ENCODE results near the gene THAP4. TPM values are rescaled to one million over a fixed set of nuclear protein-coding genes. Genes with fewer than 3 reads are reported as not detected.

Gene THAP4
- total and polyA plus RNA-seq, 4 donors: 18.5 to 48.4 (median 45.5) TPM

GRCh38 chr2:241554610-241555322 lies 82.2 kb downstream of the THAP4 start:
- Histone ChIP-seq H3K4me3 (ENCODE audit: low read depth, low read length) (no peak overlapping the region), H3K27me3 (ENCODE audit: control insufficient read depth, insufficient read depth, low read length) (peaks cover 3% of the 10 kb centered on the region), H3K27ac (ENCODE audit: low read depth, low read length) (no peak overlapping the region), H3K9me3 (ENCODE audit: control insufficient read depth, insufficient read depth, low read length) (peaks cover 4% of the 10 kb centered on the region), H3K4me1 (ENCODE audit: control insufficient read depth, insufficient read depth, low read length) (peaks cover 5% of the 10 kb centered on the region), H3K36me3 (ENCODE audit: control insufficient read depth, insufficient read depth, low read length) (no peaks in the 10 kb centered on the region)
- 90% methylated on average over 7 of the region's 7 CpGs for WGBS (ENCODE audit: insufficient coverage)
- DNase-seq (ENCODE audit: low read depth in 4 of 6, low spot score in 6 of 6): no peak

- Histone ChIP-seq H3K27me3 (ENCODE audit: control insufficient read depth, insufficient read depth, low read length) (peaks cover 3% of the 10 kb centered on the region), H3K36me3 (ENCODE audit: control insufficient read depth, insufficient read depth, low read length) (no peaks in the 10 kb centered on the region), H3K4me3 (ENCODE audit: low read depth, low read length) (no peak overlapping the region), H3K4me1 (ENCODE audit: control insufficient read depth, insufficient read depth, low read length) (peaks cover 3% of the 10 kb centered on the region), H3K27ac (ENCODE audit: low read depth, low read length) (no peak overlapping the region), H3K9me3 (ENCODE audit: control insufficient read depth, insufficient read depth, low read length) (peaks cover 4% of the 10 kb centered on the region)
- DNase-seq (ENCODE audit: low read depth in 4 of 6, low spot score in 6 of 6): no peak
- 56% methylated on average over 6 of the region's 6 CpGs for WGBS (ENCODE audit: insufficient coverage)
Measured at GRCh38 chr2:241553981-241554380, 83.0 kb downstream of the THAP4 start.

- Histone ChIP-seq H3K4me3 (ENCODE audit: low read depth, low read length) (no peak overlapping the region), H3K4me1 (ENCODE audit: control insufficient read depth, insufficient read depth, low read length) (peaks cover 3% of the 10 kb centered on the region), H3K27me3 (ENCODE audit: control insufficient read depth, insufficient read depth, low read length) (peaks cover 3% of the 10 kb centered on the region), H3K36me3 (ENCODE audit: control insufficient read depth, insufficient read depth, low read length) (no peaks in the 10 kb centered on the region), H3K9me3 (ENCODE audit: control insufficient read depth, insufficient read depth, low read length) (peaks cover 4% of the 10 kb centered on the region), H3K27ac (ENCODE audit: low read depth, low read length) (no peak overlapping the region)
- DNase-seq (ENCODE audit: low read depth in 4 of 6, low spot score in 6 of 6): no peak
- WGBS (ENCODE audit: insufficient coverage): 87% methylated on average over 4 of the region's 12 CpGs
Measured at GRCh38 chr2:241553512-241553830, 83.5 kb downstream of the THAP4 start.

- no peak overlapping the region for H3K4me3 ChIP-seq (ENCODE audit: low read depth, low read length)
- H3K4me1 ChIP-seq (ENCODE audit: control insufficient read depth, insufficient read depth, low read length): peaks cover 2% of the 10 kb centered on the region
- H3K9me3 ChIP-seq (ENCODE audit: control insufficient read depth, insufficient read depth, low read length): peaks cover 4% of the 10 kb centered on the region
- no peak for DNase-seq (ENCODE audit: low read depth in 4 of 6, low spot score in 6 of 6)
- no peaks in the 10 kb centered on the region for H3K36me3 ChIP-seq (ENCODE audit: control insufficient read depth, insufficient read depth, low read length)
- WGBS (ENCODE audit: insufficient coverage): 86% methylated on average over 33 of the region's 33 CpGs
- H3K27me3 ChIP-seq (ENCODE audit: control insufficient read depth, insufficient read depth, low read length): no peaks in the 10 kb centered on the region
- no peak overlapping the region for H3K27ac ChIP-seq (ENCODE audit: low read depth, low read length)
Measured at GRCh38 chr2:241551998-241552737, 84.8 kb downstream of the THAP4 start.

- Histone ChIP-seq H3K27me3 (ENCODE audit: control insufficient read depth, insufficient read depth, low read length) (no peaks in the 10 kb centered on the region), H3K36me3 (ENCODE audit: control insufficient read depth, insufficient read depth, low read length) (no peaks in the 10 kb centered on the region), H3K4me1 (ENCODE audit: control insufficient read depth, insufficient read depth, low read length) (peaks cover 8% of the 10 kb centered on the region), H3K4me3 (ENCODE audit: low read depth, low read length) (no peak overlapping the region), H3K9me3 (ENCODE audit: control insufficient read depth, insufficient read depth, low read length) (peaks cover 3% of the 10 kb centered on the region), H3K27ac (ENCODE audit: low read depth, low read length) (no peak overlapping the region)
- 90% methylated on average over 11 of the region's 12 CpGs for WGBS (ENCODE audit: insufficient coverage)
- no peak for DNase-seq (ENCODE audit: low read depth in 4 of 6, low spot score in 6 of 6)
Measured at GRCh38 chr2:241551599-241551997, 85.4 kb downstream of the THAP4 start.

- H3K27me3 ChIP-seq (ENCODE audit: control insufficient read depth, insufficient read depth, low read length): no peaks in the 10 kb centered on the region
- peaks cover 9% of the 10 kb centered on the region for H3K4me1 ChIP-seq (ENCODE audit: control insufficient read depth, insufficient read depth, low read length)
- H3K4me3 ChIP-seq (ENCODE audit: low read depth, low read length): no peak overlapping the region
- H3K27ac ChIP-seq (ENCODE audit: low read depth, low read length): no peak overlapping the region
- no peaks in the 10 kb centered on the region for H3K36me3 ChIP-seq (ENCODE audit: control insufficient read depth, insufficient read depth, low read length)
- 69% methylated on average over 10 of the region's 21 CpGs for WGBS (ENCODE audit: insufficient coverage)
- H3K9me3 ChIP-seq (ENCODE audit: control insufficient read depth, insufficient read depth, low read length): no peaks in the 10 kb centered on the region
- no peak for DNase-seq (ENCODE audit: low read depth in 4 of 6, low spot score in 6 of 6)
Measured at GRCh38 chr2:241550616-241551580, 86.1 kb downstream of the THAP4 start.

- H3K36me3 ChIP-seq (ENCODE audit: control insufficient read depth, insufficient read depth, low read length): no peaks in the 10 kb centered on the region
- peaks cover 9% of the 10 kb centered on the region for H3K4me1 ChIP-seq (ENCODE audit: control insufficient read depth, insufficient read depth, low read length)
- no peaks in the 10 kb centered on the region for H3K27me3 ChIP-seq (ENCODE audit: control insufficient read depth, insufficient read depth, low read length)
- H3K27ac ChIP-seq (ENCODE audit: low read depth, low read length): no peak overlapping the region
- DNase-seq (ENCODE audit: low read depth in 4 of 6, low spot score in 6 of 6): no peak
- H3K4me3 ChIP-seq (ENCODE audit: low read depth, low read length): no peak overlapping the region
- WGBS (ENCODE audit: insufficient coverage): 68% methylated on average over 2 of the region's 3 CpGs
- H3K9me3 ChIP-seq (ENCODE audit: control insufficient read depth, insufficient read depth, low read length): no peaks in the 10 kb centered on the region
Measured at GRCh38 chr2:241548451-241548835, 88.5 kb downstream of the THAP4 start.

GRCh38 chr2:241547781-241548450 lies 89.0 kb downstream of the THAP4 start:
- Histone ChIP-seq H3K4me1 (ENCODE audit: control insufficient read depth, insufficient read depth, low read length) (peaks cover 9% of the 10 kb centered on the region), H3K27me3 (ENCODE audit: control insufficient read depth, insufficient read depth, low read length) (no peaks in the 10 kb centered on the region), H3K27ac (ENCODE audit: low read depth, low read length) (no peak overlapping the region), H3K4me3 (ENCODE audit: low read depth, low read length) (no peak overlapping the region), H3K9me3 (ENCODE audit: control insufficient read depth, insufficient read depth, low read length) (no peaks in the 10 kb centered on the region), H3K36me3 (ENCODE audit: control insufficient read depth, insufficient read depth, low read length) (no peaks in the 10 kb centered on the region)
- DNase-seq (ENCODE audit: low read depth in 4 of 6, low spot score in 6 of 6): no peak
- 89% methylated on average over 12 of the region's 16 CpGs for WGBS (ENCODE audit: insufficient coverage)

Measured in spinal cord (tissue), 10 donors.